HCT116 (cell line): ENCODE results near the gene PHF10.

Source experiments
- EGR1 ChIP-seq: IDR thresholded peaks from 2 replicates; pipeline ENCODE4 v1.6.1; 2012; ENCODE audit warnings: low read depth
- EZH2phosphoT487 ChIP-seq: fragments of 200-600 bp; IDR thresholded peaks from 2 replicates; pipeline ENCODE4 v1.6.1; 2018; ENCODE audit warnings: antibody characterized with exemption, borderline replicate concordance
- POLR2A ChIP-seq: IDR thresholded peaks from 2 replicates; pipeline ENCODE4 v1.7.0; 2011; ENCODE audit warnings: borderline replicate concordance; ENCODE audit not compliant: insufficient read depth, insufficient read length; ENCODE audit errors: extremely low read depth
- POLR2AphosphoS5 ChIP-seq: IDR thresholded peaks from 2 replicates; pipeline ENCODE4 v1.6.1; 2011; ENCODE audit warnings: mild to moderate bottlenecking, low read depth, low read length, moderate library complexity
- TF ChIP-seq, protein P1 (sequence below), 3 experiments: fragments of 200-600 bp in 1 of 3; sonication (generic) in 1 of 3; IDR thresholded peaks in 2 of 3; conservative IDR thresholded peaks in 1 of 3; 2 replicates each; pipeline ENCODE4 v1.5.1; 2012 to 2017; ENCODE audit warnings: low read depth in 2 of 3, low read length in 2 of 3, antibody characterized with exemption in 1 of 3, borderline replicate concordance in 1 of 3, control low read depth in 1 of 3, mild to moderate bottlenecking in 1 of 3, mixed read lengths in 1 of 3, mixed run types in 1 of 3, moderate library complexity in 1 of 3; ENCODE audit not compliant: insufficient read depth in 1 of 3
- TF ChIP-seq, protein P2 (sequence below): IDR thresholded peaks from 2 replicates; pipeline ENCODE4 v1.6.1; 2012

DNA sequence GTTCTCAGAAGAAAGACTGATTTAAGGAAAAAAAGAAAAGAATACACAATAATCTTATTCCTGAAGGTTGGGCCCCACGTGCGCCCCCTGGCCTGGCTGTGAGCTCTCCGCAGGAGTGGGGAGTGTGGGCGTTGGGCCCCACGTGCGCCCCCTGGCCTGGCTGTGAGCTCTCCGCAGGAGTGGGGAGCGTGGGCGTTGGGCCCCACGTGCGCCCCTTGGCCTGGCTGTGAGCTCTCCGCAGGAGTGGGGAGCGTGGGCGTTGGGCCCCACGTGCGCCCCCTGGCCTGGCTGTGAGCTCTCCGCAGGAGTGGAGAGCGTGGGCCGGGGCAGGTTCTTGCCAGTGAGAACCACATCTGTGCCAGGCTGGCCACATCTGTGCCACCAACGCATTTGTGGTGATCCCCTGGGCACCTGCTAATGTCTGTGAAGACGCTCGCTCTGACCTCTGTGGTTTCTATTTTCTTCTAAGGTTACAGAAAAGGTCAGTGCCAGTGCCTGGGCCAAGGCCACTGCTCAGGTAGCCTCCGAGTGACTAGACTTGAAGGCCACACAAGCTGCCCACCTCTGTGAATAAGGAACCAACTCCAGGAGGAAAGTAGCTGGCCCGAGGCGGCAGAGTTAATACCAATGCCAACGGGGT is 63.4 kb downstream of the PHF10 start:
- TF ChIP-seq, protein P1, sequence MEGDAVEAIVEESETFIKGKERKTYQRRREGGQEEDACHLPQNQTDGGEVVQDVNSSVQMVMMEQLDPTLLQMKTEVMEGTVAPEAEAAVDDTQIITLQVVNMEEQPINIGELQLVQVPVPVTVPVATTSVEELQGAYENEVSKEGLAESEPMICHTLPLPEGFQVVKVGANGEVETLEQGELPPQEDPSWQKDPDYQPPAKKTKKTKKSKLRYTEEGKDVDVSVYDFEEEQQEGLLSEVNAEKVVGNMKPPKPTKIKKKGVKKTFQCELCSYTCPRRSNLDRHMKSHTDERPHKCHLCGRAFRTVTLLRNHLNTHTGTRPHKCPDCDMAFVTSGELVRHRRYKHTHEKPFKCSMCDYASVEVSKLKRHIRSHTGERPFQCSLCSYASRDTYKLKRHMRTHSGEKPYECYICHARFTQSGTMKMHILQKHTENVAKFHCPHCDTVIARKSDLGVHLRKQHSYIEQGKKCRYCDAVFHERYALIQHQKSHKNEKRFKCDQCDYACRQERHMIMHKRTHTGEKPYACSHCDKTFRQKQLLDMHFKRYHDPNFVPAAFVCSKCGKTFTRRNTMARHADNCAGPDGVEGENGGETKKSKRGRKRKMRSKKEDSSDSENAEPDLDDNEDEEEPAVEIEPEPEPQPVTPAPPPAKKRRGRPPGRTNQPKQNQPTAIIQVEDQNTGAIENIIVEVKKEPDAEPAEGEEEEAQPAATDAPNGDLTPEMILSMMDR (IDR thresholded peaks at IDR 0.05 in 2 of 3, conservative IDR thresholded peaks at IDR 0.05 in 1 of 3; ENCODE audit: borderline replicate concordance in 1 of 3, insufficient read depth in 1 of 3, low read depth in 2 of 3, low read length in 2 of 3), result no peak
- no peak for TF ChIP-seq POLR2A
- no peak for TF ChIP-seq EZH2phosphoT487
- TF ChIP-seq, protein P2, sequence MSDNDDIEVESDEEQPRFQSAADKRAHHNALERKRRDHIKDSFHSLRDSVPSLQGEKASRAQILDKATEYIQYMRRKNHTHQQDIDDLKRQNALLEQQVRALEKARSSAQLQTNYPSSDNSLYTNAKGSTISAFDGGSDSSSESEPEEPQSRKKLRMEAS, result no peak
- TF ChIP-seq POLR2AphosphoS5, result no peak
- no peak for TF ChIP-seq EGR1
